Lower lobe of right lung (tissue), 2 donors: Measurements from ENCODE around the gene HTRA1. TPM values are rescaled to one million over a fixed set of nuclear protein-coding genes. Genes with fewer than 3 reads are reported as not detected.

Source experiments
- ATAC-seq, 2 donors: fragments of 200-7000 bp; cut with Tn5 transposase; one replicate each; pipeline ENCODE4 v1.9.1; 2020 to 2022; ENCODE audit warnings: mild to moderate bottlenecking in 2 of 2, moderate library complexity in 2 of 2
- DNase-seq: peaks from one replicate; pipeline ENCODE4 v3.0.0-alpha.2; 2020
- H3K27ac ChIP-seq: fragments of 200-600 bp; one replicate; pipeline ENCODE4 v1.8.0; 2022
- H3K27me3 ChIP-seq: fragments of 200-600 bp; one replicate; pipeline ENCODE4 v1.8.0; 2022; ENCODE audit warnings: low read depth
- H3K36me3 ChIP-seq: fragments of 200-600 bp; one replicate; pipeline ENCODE4 v1.8.0; 2022; ENCODE audit warnings: mild to moderate bottlenecking
- H3K4me1 ChIP-seq: fragments of 200-600 bp; one replicate; pipeline ENCODE4 v1.8.0; 2022
- H3K4me3 ChIP-seq: fragments of 200-600 bp; one replicate; pipeline ENCODE4 v1.8.0; 2022; ENCODE audit warnings: mild to moderate bottlenecking
- H3K9me3 ChIP-seq: fragments of 200-600 bp; one replicate; pipeline ENCODE4 v1.8.0; 2022
- CTCF ChIP-seq: fragments of 200-600 bp; IDR thresholded peaks from one replicate; pipeline ENCODE4 v1.8.0; 2022; ENCODE audit warnings: antibody characterized with exemption, mild to moderate bottlenecking
- intact Hi-C: fragments of 100-400 bp; cut with DNase I; formaldehyde crosslinking; loops from one replicate; pipeline ENCODE4 v1.11.0; 2022
- total RNA-seq: library from RNA; stranded (reverse); fragmentation: NEBNext Ultra II Directional; extraction: Animal tissue kit (Norgen Biotek cat#: 25700); gene quantifications from one replicate; pipeline ENCODE4 v1.2.1, GENCODE V29; 2021
- donor health status: DM: no; HTN: yes; CAD: no; lungs with severe emphysema.

The HTRA1 gene
- total RNA-seq, 1 donor from 2014 or later = 45.3 TPM

DNA sequence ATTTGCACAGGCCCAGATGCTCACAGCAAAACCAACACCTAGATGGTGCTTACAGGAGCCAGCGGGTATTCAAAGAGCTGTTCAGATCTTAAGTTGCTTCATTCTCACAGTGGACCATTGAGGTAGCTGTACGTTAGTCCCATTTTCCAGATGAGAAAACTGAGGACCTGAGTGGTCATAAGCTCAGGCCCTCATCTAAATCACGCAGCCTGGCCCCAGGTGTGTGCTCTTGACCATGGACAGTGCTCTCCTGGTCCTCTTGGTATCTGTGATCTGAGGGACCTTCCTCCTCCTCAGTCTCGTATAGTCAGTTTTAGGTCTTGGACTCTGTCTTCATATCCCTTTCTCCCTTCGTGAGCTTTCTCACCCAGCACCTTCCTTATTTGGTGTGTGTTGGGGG is 43.7 kb downstream of the HTRA1 start:
- H3K36me3 ChIP-seq = peaks cover 28% of the 10 kb centered on the region
- intact Hi-C loops = no loop called here
- no peak for DNase-seq
- no peak for ATAC-seq
- no peak overlapping the region for H3K4me3 ChIP-seq
- H3K27me3 ChIP-seq = no peaks in the 10 kb centered on the region
- peaks cover 7% of the 10 kb centered on the region for H3K4me1 ChIP-seq
- TF ChIP-seq CTCF = no peak
- no peak overlapping the region for H3K27ac ChIP-seq
- no peaks in the 10 kb centered on the region for H3K9me3 ChIP-seq

- Histone ChIP-seq H3K36me3 (peaks cover 28% of the 10 kb centered on the region), H3K27me3 (no peaks in the 10 kb centered on the region), H3K27ac (no peak overlapping the region), H3K9me3 (no peaks in the 10 kb centered on the region), H3K4me1 (peaks cover 7% of the 10 kb centered on the region), H3K4me3 (no peak overlapping the region)
- DNase-seq (no peak), ATAC-seq (no peak)
- intact Hi-C loops = no loop called here
- no peak for TF ChIP-seq CTCF
Measured at GRCh38 chr10:122505885-122506645, 44.7 kb downstream of the HTRA1 start.

DNA sequence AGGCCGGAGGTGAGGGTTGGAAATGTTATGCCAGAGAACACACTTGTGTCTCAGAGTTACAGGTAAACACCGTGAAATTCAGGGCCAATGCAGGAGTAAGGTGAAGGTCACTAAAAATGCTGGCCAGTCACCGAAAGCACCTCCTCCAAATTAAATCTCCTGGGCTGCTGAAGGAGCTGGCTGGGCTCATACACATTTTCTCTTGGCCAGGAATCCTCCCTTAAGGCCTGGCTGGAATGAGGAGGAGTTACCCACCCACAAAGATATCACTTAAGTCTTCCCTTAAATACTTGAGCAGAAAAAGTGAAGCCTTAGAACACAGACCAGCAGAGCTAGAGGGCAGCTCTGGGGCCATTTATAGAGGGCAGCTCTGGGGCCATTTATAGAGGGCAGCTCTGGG is 46.3 kb downstream of the HTRA1 start:
- ATAC-seq = no peak
- Histone ChIP-seq H3K9me3 (no peaks in the 10 kb centered on the region), H3K27me3 (no peaks in the 10 kb centered on the region), H3K27ac (no peak overlapping the region), H3K36me3 (peaks cover 37% of the 10 kb centered on the region), H3K4me3 (no peak overlapping the region), H3K4me1 (peaks cover 7% of the 10 kb centered on the region)
- DNase-seq = no peak
- intact Hi-C loops = no loop called here
- TF ChIP-seq CTCF = no peak

DNA sequence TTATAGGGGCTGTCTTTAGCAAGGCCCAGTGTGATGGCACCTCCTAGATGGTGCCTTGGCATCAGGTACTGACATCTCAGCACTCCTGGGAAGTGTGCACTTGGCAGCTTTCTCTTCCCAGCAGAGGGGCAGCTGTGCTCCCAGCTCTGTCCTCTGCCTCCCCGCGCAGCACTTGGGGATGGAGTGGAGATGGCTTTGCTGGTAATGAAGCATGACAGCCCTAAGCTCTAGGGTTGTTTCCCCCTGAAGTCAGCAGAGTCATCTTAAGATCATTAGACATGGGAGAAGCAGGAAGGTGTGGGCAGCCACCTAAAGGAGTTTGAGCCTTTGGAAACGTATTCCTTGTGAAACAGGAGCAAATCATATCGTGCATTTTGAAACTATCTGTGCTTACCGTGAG is 46.7 kb downstream of the HTRA1 start:
- H3K27ac ChIP-seq = no peak overlapping the region
- intact Hi-C loops = no loop called here
- DNase-seq (no peak), ATAC-seq (no peak)
- TF ChIP-seq CTCF = no peak
- no peak overlapping the region for H3K4me3 ChIP-seq
- H3K9me3 ChIP-seq = no peaks in the 10 kb centered on the region
- no peaks in the 10 kb centered on the region for H3K27me3 ChIP-seq
- H3K36me3 ChIP-seq = peaks cover 37% of the 10 kb centered on the region
- H3K4me1 ChIP-seq = peaks cover 7% of the 10 kb centered on the region

GRCh38 chr10:122509323-122509722 is 48.0 kb downstream of the HTRA1 start:
- H3K4me1 ChIP-seq = peaks cover 7% of the 10 kb centered on the region
- intact Hi-C loops = no loop called here
- no peak for TF ChIP-seq CTCF
- no peaks in the 10 kb centered on the region for H3K27me3 ChIP-seq
- H3K36me3 ChIP-seq = peaks cover 37% of the 10 kb centered on the region
- DNase-seq (no peak), ATAC-seq (no peak)
- no peak overlapping the region for H3K27ac ChIP-seq
- no peak overlapping the region for H3K4me3 ChIP-seq
- no peaks in the 10 kb centered on the region for H3K9me3 ChIP-seq
